ENCODE results near the gene MRPL43. TPM values are rescaled to one million over a fixed set of nuclear protein-coding genes. Genes with fewer than 3 reads are reported as not detected.

Gene MRPL43
- total and polyA plus RNA-seq, 12 donors = 58.4 to 214 (median 129) TPM

GRCh38 chr10:100979791-100980272, 7.5 kb downstream of the MRPL43 start:
- no peak overlapping the region for H3K27ac ChIP-seq
- H3K36me3 ChIP-seq (replicated peaks in 1 of 2) = peaks cover 0 to 52% of the 10 kb centered on the region in 2 donors
- H3K4me3 ChIP-seq = no peak overlapping the region
- intact Hi-C loops (cut with DNase I) = no loop called here
- H3K27me3 ChIP-seq = no peaks in the 10 kb centered on the region
- no peaks in the 10 kb centered on the region for H3K4me1 ChIP-seq (replicated peaks in 1 of 2)
- H3K9me3 ChIP-seq (replicated peaks in 1 of 3) = no peaks in the 10 kb centered on the region
- TF ChIP-seq, protein P1, sequence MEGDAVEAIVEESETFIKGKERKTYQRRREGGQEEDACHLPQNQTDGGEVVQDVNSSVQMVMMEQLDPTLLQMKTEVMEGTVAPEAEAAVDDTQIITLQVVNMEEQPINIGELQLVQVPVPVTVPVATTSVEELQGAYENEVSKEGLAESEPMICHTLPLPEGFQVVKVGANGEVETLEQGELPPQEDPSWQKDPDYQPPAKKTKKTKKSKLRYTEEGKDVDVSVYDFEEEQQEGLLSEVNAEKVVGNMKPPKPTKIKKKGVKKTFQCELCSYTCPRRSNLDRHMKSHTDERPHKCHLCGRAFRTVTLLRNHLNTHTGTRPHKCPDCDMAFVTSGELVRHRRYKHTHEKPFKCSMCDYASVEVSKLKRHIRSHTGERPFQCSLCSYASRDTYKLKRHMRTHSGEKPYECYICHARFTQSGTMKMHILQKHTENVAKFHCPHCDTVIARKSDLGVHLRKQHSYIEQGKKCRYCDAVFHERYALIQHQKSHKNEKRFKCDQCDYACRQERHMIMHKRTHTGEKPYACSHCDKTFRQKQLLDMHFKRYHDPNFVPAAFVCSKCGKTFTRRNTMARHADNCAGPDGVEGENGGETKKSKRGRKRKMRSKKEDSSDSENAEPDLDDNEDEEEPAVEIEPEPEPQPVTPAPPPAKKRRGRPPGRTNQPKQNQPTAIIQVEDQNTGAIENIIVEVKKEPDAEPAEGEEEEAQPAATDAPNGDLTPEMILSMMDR (IDR thresholded peaks at IDR 0.05) = no peak
- no peak for TF ChIP-seq POLR2A (IDR thresholded peaks at IDR 0.05)
- WGBS, 4 donors = 93 to 100% (median 94%) methylated on average over 6 to 16 of the region's 16 CpGs
- DNase-seq = peak in 5 of 7 donors; percentile 14 to 51 (median 15)

DNA sequence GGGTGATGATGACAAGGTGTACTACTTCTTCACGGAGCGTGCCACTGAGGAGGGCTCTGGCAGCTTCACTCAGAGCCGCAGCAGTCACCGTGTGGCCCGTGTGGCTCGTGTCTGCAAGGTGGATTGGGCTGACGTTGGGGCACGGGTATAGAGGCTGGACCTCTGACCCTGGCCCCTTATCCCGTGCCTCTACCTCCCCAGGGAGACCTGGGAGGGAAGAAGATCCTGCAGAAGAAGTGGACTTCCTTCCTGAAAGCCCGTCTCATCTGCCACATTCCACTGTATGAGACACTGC, 8.4 kb downstream of the MRPL43 start:
- no peak for TF ChIP-seq POLR2A (IDR thresholded peaks at IDR 0.05)
- TF ChIP-seq, protein P1 (IDR thresholded peaks at IDR 0.05) = no peak
- Histone ChIP-seq H3K27ac (no peak overlapping the region), H3K27me3 (no peaks in the 10 kb centered on the region), H3K9me3 (replicated peaks in 1 of 3) (no peaks in the 10 kb centered on the region), H3K4me1 (replicated peaks in 1 of 2) (no peaks in the 10 kb centered on the region), H3K4me3 (no peak overlapping the region), H3K36me3 (replicated peaks in 1 of 2) (peaks cover 0 to 50% of the 10 kb centered on the region in 2 donors)
- DNase-seq = peak in 2 of 7 donors; percentile 6 to 11
- intact Hi-C loops (cut with DNase I) = no loop called here
- 84 to 97% (median 86%) methylated on average over 6 to 10 of the region's 10 CpGs for WGBS, 4 donors

DNA sequence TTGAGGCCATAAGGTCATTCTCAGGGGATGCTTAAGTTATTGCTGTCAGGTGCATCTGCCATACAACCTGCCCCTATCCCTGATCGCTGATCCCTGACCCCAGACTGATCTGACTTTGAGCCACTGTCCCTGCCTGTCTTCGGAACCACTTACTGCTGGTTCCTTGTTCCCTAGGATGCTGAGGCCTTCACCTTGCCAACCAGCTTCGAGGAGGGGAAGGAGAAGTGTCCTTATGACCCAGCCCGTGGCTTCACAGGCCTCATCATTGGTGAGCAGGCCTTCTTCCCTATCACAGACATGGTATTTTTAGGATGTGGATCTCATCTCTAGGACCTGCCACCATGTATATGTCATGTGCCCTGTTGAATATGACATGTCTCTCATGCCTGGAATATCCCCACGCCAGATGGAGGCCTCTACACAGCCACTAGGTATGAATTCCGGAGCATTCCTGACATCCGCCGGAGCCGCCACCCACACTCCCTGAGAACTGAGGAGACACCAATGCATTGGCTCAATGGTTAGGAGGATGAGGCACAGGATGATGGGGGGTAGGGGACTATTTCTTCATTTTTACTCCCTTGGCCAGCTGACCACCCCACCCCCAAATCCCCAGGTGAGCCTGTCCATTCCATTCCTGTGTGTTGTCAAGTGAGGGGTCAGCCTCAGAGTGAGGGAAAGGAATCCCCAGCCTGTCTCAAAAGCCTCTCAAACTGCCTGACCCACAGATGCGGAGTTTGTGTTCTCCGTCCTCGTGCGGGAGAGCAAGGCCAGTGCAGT, 9.0 kb downstream of the MRPL43 start:
- H3K27me3 ChIP-seq = no peaks in the 10 kb centered on the region
- no peak overlapping the region for H3K27ac ChIP-seq
- H3K4me3 ChIP-seq = no peak overlapping the region
- intact Hi-C loops (cut with DNase I) = no loop called here
- WGBS, 4 donors = 87 to 89% (median 89%) methylated on average over 13 of the region's 13 CpGs
- peaks cover 0 to 45% of the 10 kb centered on the region in 2 donors for H3K36me3 ChIP-seq (replicated peaks in 1 of 2)
- H3K9me3 ChIP-seq (replicated peaks in 1 of 3) = no peaks in the 10 kb centered on the region
- H3K4me1 ChIP-seq (replicated peaks in 1 of 2) = no peaks in the 10 kb centered on the region
- DNase-seq = peak in 4 of 7 donors; percentile 5 to 43 (median 13)
- TF ChIP-seq, protein P1 (IDR thresholded peaks at IDR 0.05) = no peak
- TF ChIP-seq POLR2A (IDR thresholded peaks at IDR 0.05) = no peak

DNA sequence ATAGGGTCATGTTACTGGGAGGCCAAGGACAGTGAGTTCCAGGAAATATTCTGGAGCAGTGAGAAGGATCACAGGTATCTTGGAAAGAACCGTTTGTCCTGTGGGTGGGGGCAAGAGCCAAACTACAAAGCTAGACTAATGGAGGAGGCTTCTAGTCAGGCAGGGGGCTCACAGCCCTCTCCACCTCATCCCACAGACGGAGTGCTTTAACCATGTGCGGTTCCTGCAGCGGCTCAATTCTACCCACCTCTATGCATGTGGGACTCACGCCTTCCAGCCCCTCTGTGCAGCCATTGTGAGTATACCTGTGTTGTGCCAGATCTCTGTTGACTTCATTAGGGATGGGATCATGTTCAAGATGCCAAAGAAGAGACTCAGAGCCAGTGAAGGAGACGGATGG, 9.9 kb downstream of the MRPL43 start:
- H3K36me3 ChIP-seq (replicated peaks in 1 of 2) = peaks cover 0 to 37% of the 10 kb centered on the region in 2 donors
- no peaks in the 10 kb centered on the region for H3K9me3 ChIP-seq (replicated peaks in 1 of 3)
- H3K27me3 ChIP-seq = no peaks in the 10 kb centered on the region
- no peaks in the 10 kb centered on the region for H3K4me1 ChIP-seq (replicated peaks in 1 of 2)
- 84 to 85% (median 84%) methylated on average over 6 of the region's 6 CpGs for WGBS, 4 donors
- no peak overlapping the region for H3K27ac ChIP-seq
- TF ChIP-seq, protein P1 (IDR thresholded peaks at IDR 0.05) = no peak
- no peak for TF ChIP-seq POLR2A (IDR thresholded peaks at IDR 0.05)
- no peak overlapping the region for H3K4me3 ChIP-seq
- DNase-seq = peak in 1 of 7 donors; percentile 45
- intact Hi-C loops (cut with DNase I) = no loop called here

Data from adrenal gland (tissue), 12 donors.